Heart left ventricle (tissue), 13 donors: ENCODE results near the gene NXN.

Experiments
- POLR2A ChIP-seq, 2 donors: fragments of 450-650 bp; IDR thresholded peaks; one replicate each; pipeline ENCODE4 v1.6.1; 2017; ENCODE audit warnings: antibody characterized with exemption in 2 of 2, mild to moderate bottlenecking in 2 of 2, moderate library complexity in 2 of 2
- TF ChIP-seq, protein P1 (sequence below), 12 donors: fragments of 200-600 bp; sonication (generic) in 4 of 12; IDR thresholded peaks; one replicate each; pipeline versions ENCODE4 v1.5.0 to v1.8.0; 2018 to 2022; ENCODE audit warnings: antibody characterized with exemption in 12 of 12, mild to moderate bottlenecking in 5 of 12
- donor health status: ischemic (EF 13 %, LVEDD 7.1; RV severe dilation, severe dysfunction).
- donor health status: DM: no; HTN: yes; CAD: no.
- donor health status: DM: no; HTN: no; CAD: no.
- donor health status: ischemic (EF 25% LVEDD 6.9; RV normal size, moderate dysfunction).
- donor health status: ischemic (EF 25% LVEDD 5.7; RV mildly dilated, moderate dysfunction).
- donor health status: ischemic (EF 35%, LVEDD 5.7; RV mildly dilated, moderate dysfunction).
- donor health status: nonischemic (EF 11% LVEDD 7.7; RV severe dilation, severe dysfunction).
- donor health status: DM: yes; HTN: yes; CAD: no.
- donor health status: PGD.
- donor health status: ischemic (EF 29% LVEDD 5.4; RV normal size, mild dysfunction).
- donor health status: nonischemic (EF 23%, LVEDD 6.1; RV moderate dilation, normal function).

DNA sequence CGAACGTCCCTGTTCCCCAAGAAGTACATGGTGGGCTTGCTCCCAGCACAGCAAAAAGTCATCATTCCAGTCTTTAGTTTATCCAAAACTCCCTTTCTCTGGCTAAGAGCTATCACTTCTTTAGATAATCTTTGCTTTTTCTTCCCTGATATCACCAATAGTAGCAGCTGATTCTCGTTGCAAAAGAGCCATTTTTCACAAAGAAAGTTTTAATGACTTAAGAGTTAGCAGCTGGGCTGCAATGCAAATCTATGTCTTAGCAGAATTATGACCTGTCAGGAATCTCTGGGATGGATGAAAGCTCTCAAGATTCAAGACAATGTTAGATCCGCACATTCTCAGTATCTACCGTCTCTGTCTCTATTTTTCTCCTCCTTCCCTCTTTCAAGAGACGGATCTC lies 53.8 kb downstream of the NXN start:
- TF ChIP-seq, protein P1, sequence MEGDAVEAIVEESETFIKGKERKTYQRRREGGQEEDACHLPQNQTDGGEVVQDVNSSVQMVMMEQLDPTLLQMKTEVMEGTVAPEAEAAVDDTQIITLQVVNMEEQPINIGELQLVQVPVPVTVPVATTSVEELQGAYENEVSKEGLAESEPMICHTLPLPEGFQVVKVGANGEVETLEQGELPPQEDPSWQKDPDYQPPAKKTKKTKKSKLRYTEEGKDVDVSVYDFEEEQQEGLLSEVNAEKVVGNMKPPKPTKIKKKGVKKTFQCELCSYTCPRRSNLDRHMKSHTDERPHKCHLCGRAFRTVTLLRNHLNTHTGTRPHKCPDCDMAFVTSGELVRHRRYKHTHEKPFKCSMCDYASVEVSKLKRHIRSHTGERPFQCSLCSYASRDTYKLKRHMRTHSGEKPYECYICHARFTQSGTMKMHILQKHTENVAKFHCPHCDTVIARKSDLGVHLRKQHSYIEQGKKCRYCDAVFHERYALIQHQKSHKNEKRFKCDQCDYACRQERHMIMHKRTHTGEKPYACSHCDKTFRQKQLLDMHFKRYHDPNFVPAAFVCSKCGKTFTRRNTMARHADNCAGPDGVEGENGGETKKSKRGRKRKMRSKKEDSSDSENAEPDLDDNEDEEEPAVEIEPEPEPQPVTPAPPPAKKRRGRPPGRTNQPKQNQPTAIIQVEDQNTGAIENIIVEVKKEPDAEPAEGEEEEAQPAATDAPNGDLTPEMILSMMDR (IDR thresholded peaks at IDR 0.05) = no peak
- TF ChIP-seq POLR2A (IDR thresholded peaks at IDR 0.05) = no peak
